K562 (cell line): Measurements from ENCODE around the gene NACA. TPM values are rescaled to one million over a fixed set of nuclear protein-coding genes. Genes with fewer than 3 reads are reported as not detected.

ENCODE experiments used
- ATAC-seq: fragments of 200-7000 bp; cut with Tn5 transposase; 3 replicates; pipeline ENCODE4 v1.9.1; 2020; ENCODE audit warnings: moderate library complexity
- BruUV-seq: library from RNA; stranded (reverse); fragments of 400-500 nt; replicated peaks from 2 replicates; lab custom pipeline; 2021; lab: Mats Ljungman, UMichigan
- CTCF ChIA-PET: fragments of 300-600 bp; formaldehyde crosslinking; extraction: SDS; loops from one replicate; lab custom pipeline; 2021; ENCODE audit warnings: low intra/inter-chr PET ratio; lab: Yijun Ruan, JAX
- POLR2A ChIA-PET: fragments of 300-600, 350-650 bp; sonication (Branson Sonifier 250); formaldehyde crosslinking; extraction: SDS; loops from one replicate; lab custom pipeline; 2021; ENCODE audit warnings: antibody characterized with exemption, inconsistent platforms; lab: Yijun Ruan, JAX
- DNase-seq, 4 experiments: peaks; one replicate each; pipeline versions ENCODE4 v3.0.0 to v3.0.0-alpha.2; 2011 to 2018; ENCODE audit warnings: low spot score in 3 of 4, mixed read lengths in 3 of 4; ENCODE audit errors: extremely low read depth in 1 of 4
- FAIRE-seq: peaks from 2 replicates; lab custom pipeline; 2011; peaks lifted over from hg19 to GRCh38; lab: Jason Lieb, UNC
- H2AFZ ChIP-seq: 2 replicates; pipeline ENCODE4 v1.6.0; 2011; ENCODE audit warnings: low read depth, low read length, control low read depth, inconsistent platforms
- H3K27ac ChIP-seq: fragments of 200-600 bp; 3 replicates; pipeline ENCODE4 v1.8.0; 2011; ENCODE audit warnings: low read depth, mild to moderate bottlenecking, control low read depth, inconsistent platforms, low read length, moderate library complexity, mixed read lengths; ENCODE audit errors: extremely low read depth
- H3K27me3 ChIP-seq, 2 experiments: fragments of 300-600 bp in 1 of 2; 2 replicates in 1 of 2; 3 replicates in 1 of 2; pipeline versions ENCODE4 v1.6.0 to v1.8.0; 2011; ENCODE audit warnings: inconsistent platforms in 2 of 2, low read length in 2 of 2, mild to moderate bottlenecking in 1 of 2, mixed read lengths in 1 of 2, moderate library complexity in 1 of 2; ENCODE audit not compliant: control insufficient read depth in 2 of 2, insufficient read depth in 2 of 2
- H3K36me3 ChIP-seq: fragments of 300-600 bp; 3 replicates; pipeline ENCODE4 v1.8.0; 2011; ENCODE audit warnings: mild to moderate bottlenecking, low read length, inconsistent platforms; ENCODE audit not compliant: control insufficient read depth, insufficient read depth
- H3K4me1 ChIP-seq, 2 experiments: fragments of 200-600 bp in 1 of 2; replicated peaks in 1 of 2; 2 replicates in 1 of 2; 3 replicates in 1 of 2; pipeline versions ENCODE4 v1.5.1 to v1.8.0; 2011; ENCODE audit warnings: inconsistent platforms in 2 of 2, low read length in 2 of 2, mild to moderate bottlenecking in 1 of 2, mixed read lengths in 1 of 2, moderate library complexity in 1 of 2; ENCODE audit not compliant: control insufficient read depth in 2 of 2, insufficient read depth in 2 of 2
- H3K4me2 ChIP-seq: 2 replicates; pipeline ENCODE4 v1.6.1; 2011; ENCODE audit warnings: low read length, control low read depth, inconsistent platforms, mixed read lengths; ENCODE audit not compliant: insufficient read depth
- H3K4me3 ChIP-seq: fragments of 200-600 bp; sonication (generic), shearing (Covaris generic); 2 replicates; pipeline ENCODE4 v1.5.1; 2016; ENCODE audit warnings: control low read depth, inconsistent platforms
- H3K79me2 ChIP-seq: fragments of 200-600 bp; 3 replicates; pipeline ENCODE4 v1.8.0; 2011; ENCODE audit warnings: low read length, inconsistent platforms; ENCODE audit not compliant: control insufficient read depth, insufficient read depth
- H3K9ac ChIP-seq, 2 experiments: 2 replicates each; pipeline versions ENCODE4 v1.6.0 to v1.6.1; 2011; ENCODE audit warnings: low read depth in 2 of 2, low read length in 2 of 2, control low read depth in 1 of 2, inconsistent platforms in 1 of 2, mild to moderate bottlenecking in 1 of 2, mixed read lengths in 1 of 2; ENCODE audit not compliant: insufficient read depth in 1 of 2
- H3K9me1 ChIP-seq: one replicate; pipeline ENCODE4 v1.6.0; 2011; ENCODE audit warnings: inconsistent platforms, mild to moderate bottlenecking, low read length, moderate library complexity; ENCODE audit not compliant: control insufficient read depth, insufficient read depth
- H3K9me3 ChIP-seq: replicated peaks from 2 replicates; pipeline ENCODE4 v1.5.1; 2011; ENCODE audit warnings: low read depth, low read length, inconsistent platforms; ENCODE audit not compliant: control insufficient read depth, insufficient read depth
- H4K20me1 ChIP-seq: replicated peaks from 2 replicates; pipeline ENCODE4 v1.6.1; 2011; ENCODE audit warnings: low read length, inconsistent platforms, mixed read lengths; ENCODE audit not compliant: control insufficient read depth, insufficient read depth
- BACH1 ChIP-seq: fragments of 200-800 bp; sonication (Bioruptor generic); IDR thresholded peaks from 2 replicates; pipeline ENCODE4 v1.6.1; 2016; ENCODE audit warnings: missing genetic modification characterization, missing compliant biosample characterization
- CHD1 ChIP-seq: fragments of 200-600 bp; sonication (generic); IDR thresholded peaks from one replicate; pipeline ENCODE4 v1.6.1; 2012; ENCODE audit warnings: mild to moderate bottlenecking, moderate library complexity, low read length, inconsistent platforms
- CTCFL ChIP-seq: IDR thresholded peaks from 2 replicates; pipeline ENCODE4 v1.6.1; 2011; ENCODE audit warnings: borderline replicate concordance, low read depth, mild to moderate bottlenecking, moderate library complexity, low read length; ENCODE audit not compliant: insufficient read depth, poor library complexity, severe bottlenecking
- MLLT1 ChIP-seq, 2 experiments: fragments of 450-650 bp; IDR thresholded peaks; 2 replicates each; pipeline ENCODE4 v1.6.1; 2016
- NFIC ChIP-seq: fragments of 450-650 bp; IDR thresholded peaks from 2 replicates; pipeline ENCODE4 v1.6.1; 2017; ENCODE audit warnings: mild to moderate bottlenecking, inconsistent platforms
- POLR2AphosphoS5 ChIP-seq: IDR thresholded peaks from 2 replicates; pipeline ENCODE4 v1.6.1; 2011; ENCODE audit warnings: mild to moderate bottlenecking, low read depth, low read length, moderate library complexity; ENCODE audit not compliant: control insufficient read depth, insufficient read depth
- POLR2G ChIP-seq: fragments of 200-400 bp; formaldehyde crosslinking; IDR thresholded peaks from 2 replicates; pipeline ENCODE4 v1.6.1; 2017; ENCODE audit warnings: low read depth, mild to moderate bottlenecking, antibody characterized with exemption, low read length, moderate library complexity
- TRIM28 ChIP-seq: fragments of 450-650 bp; IDR thresholded peaks from 2 replicates; pipeline ENCODE4 v1.6.1; 2017
- WGBS: fragments of 100-300 bp; shearing (Covaris generic); methylation state at CpG from one replicate; pipeline ENCODE4 v1.1.6; 2016; ENCODE audit warnings: low coverage, mixed read lengths; ENCODE audit not compliant: insufficient coverage; ENCODE audit errors: missing lambda C conversion rate; 5-methylcytosine and 5-hydroxymethylcytosine counted together
- in situ Hi-C: fragments of 300-500 bp; cut with MboI; formaldehyde crosslinking; loops from 4 replicates; pipeline ENCODE4 v1.15.0; 2018; ENCODE audit warnings: inconsistent platforms, mixed read lengths
- intact Hi-C: fragments of 100-400 bp; cut with micrococcal nuclease; formaldehyde crosslinking; loops from 2 replicates; pipeline ENCODE4 v1.14.2; 2022
- polyA plus RNA-seq, 8 experiments: library from polyadenylated mRNA; depleted of rRNA in 4 of 8; stranded (reverse) in 5 of 8; unstranded in 3 of 8; fragments of >200 nt; fragmentation: Nextera tagmentation in 2 of 8; fragmentation: Illumina TruSeq in 1 of 8; extraction: Ambion mirVana in 2 of 8; extraction: Trizol in 1 of 8; gene quantifications; 2 replicates each; pipeline versions ENCODE4 v1.2.1 to v1.2.3, GENCODE V29; 2011 to 2014; ENCODE audit warnings: inconsistent platforms in 1 of 8, missing spikeins in 1 of 8
- total RNA-seq, 7 experiments: library from RNA; depleted of rRNA in 6 of 7; stranded (reverse); fragments of >200 nt in 6 of 7; fragmentation: Illumina TruSeq in 2 of 7; extraction: Trizol in 2 of 7; gene quantifications; 2 replicates each; pipeline versions ENCODE4 v1.2.1 to v1.2.3, GENCODE V29; 2011 to 2021; ENCODE audit warnings: low replicate concordance in 1 of 7

The NACA gene
- total and polyA plus RNA-seq, 9 of the 15 experiments (the other 6 are each of a cell fraction or from before 2014, with no cell fraction given): 1,030 to 2,416 (median 1,645) TPM

- CTCF ChIA-PET: no interaction called here
- peak in 1 of 4 experiments; percentile 58 for DNase-seq
Observed at GRCh38 chr12:56723889-56724700, 1.0 kb downstream of the NACA start.

More at GRCh38 chr12:56723889-56724700, 1.0 kb downstream of the NACA start:
- peak overlapping the region; percentile 96 to 100 for H3K9ac ChIP-seq
- peaks cover 27% of the 10 kb centered on the region for H3K9me1 ChIP-seq
- H3K9me3 ChIP-seq: no peaks in the 10 kb centered on the region
- TF ChIP-seq BACH1 (tag): 0 out of 2 replicates have a peak, but pooled peaks have one; percentile 37
- peak; percentile 22; the same call in 1 of the 2 replicates for TF ChIP-seq POLR2G
- no peak for TF ChIP-seq TRIM28
- TF ChIP-seq CTCFL: no peak
- TF ChIP-seq MLLT1 (IDR thresholded peaks at IDR 0.05): peak in 1 of 2 experiments; percentile 20; a peak in 1 of 4 replicates
- peak; percentile 49 for TF ChIP-seq NFIC
- peak; percentile 11; the same call in 1 of the 2 replicates for TF ChIP-seq POLR2AphosphoS5
- peak; percentile 50 for TF ChIP-seq CHD1
- TF ChIP-seq, all 486 proteins: peak for 6
- Histone ChIP-seq H3K27me3 (no peaks in the 10 kb centered on the region), H3K4me1 (peaks cover 19 to 39% of the 10 kb centered on the region in 2 experiments), H2AFZ (no peak overlapping the region), H4K20me1 (peaks cover 44% of the 10 kb centered on the region), H3K36me3 (peaks cover 71% of the 10 kb centered on the region), H3K4me3 (peak overlapping the region; percentile 89), H3K79me2 (peaks cover 62% of the 10 kb centered on the region), H3K4me2 (peak overlapping the region; percentile 99), H3K27ac (peak overlapping the region; percentile 97)
- in situ Hi-C loops (loop anchor here (10.0 kb wide), 1 partner anchor 79 kb away; the partner anchor contains the start of gene ATP5F1B), intact Hi-C loops (loop anchor here (2.0 kb wide), 1 partner anchor 87 kb away; no protein-coding TSS in a partner anchor)
- no TSS peak for BruUV-seq
- ATAC-seq: peak; percentile 5
- no peak for FAIRE-seq
- POLR2A ChIA-PET: interaction anchor here (0.6 to 3.5 kb wide), 13 partner anchors 8 to 285 kb away, joined by 3 to 27 read pairs (median 3); no protein-coding TSS in a partner anchor
- WGBS: under 1% methylated on average over 14 of the region's 14 CpGs
